ENCODE measurements around the gene NAV2. TPM values are rescaled to one million over a fixed set of nuclear protein-coding genes. Genes with fewer than 3 reads are reported as not detected.

The NAV2 gene
- polyA plus RNA-seq, 1 donor from 2014 or later = 3.0 TPM

GRCh38 chr11:19728436-19728835, 15.8 kb downstream of the NAV2 start:
- Histone ChIP-seq H3K27me3 (ENCODE audit: insufficient read depth, low read depth, low read length) (no peaks in the 10 kb centered on the region), H3K9me2 (ENCODE audit: insufficient read depth, low read length) (no peaks in the 10 kb centered on the region), H2AFZ (ENCODE audit: low read depth, low read length) (no peak overlapping the region), H3K27ac (ENCODE audit: low read length) (no peak overlapping the region), H3K9ac (ENCODE audit: low read length) (no peak overlapping the region), H3K9me3 (ENCODE audit: low read length) (no peaks in the 10 kb centered on the region), H3F3A (ENCODE audit: insufficient read depth, low read length, poor library complexity, severe bottlenecking) (no peaks in the 10 kb centered on the region), H3K4me3 (ENCODE audit: low read length) (no peak overlapping the region), H3K79me2 (replicated peaks; ENCODE audit: insufficient read depth, low read length) (no peaks in the 10 kb centered on the region), H4K20me1 (ENCODE audit: insufficient read depth) (no peaks in the 10 kb centered on the region), H3K4me2 (ENCODE audit: low read length) (no peak overlapping the region), H3K36me3 (ENCODE audit: insufficient read depth, low read length) (no peaks in the 10 kb centered on the region)
- TF ChIP-seq POLR2AphosphoS5 (IDR thresholded peaks at IDR 0.05) = no peak
- TF ChIP-seq SMC3 (conservative IDR thresholded peaks at IDR 0.05; ENCODE audit: poor library complexity) = no peak
- TF ChIP-seq MXI1 (conservative IDR thresholded peaks at IDR 0.05; ENCODE audit: poor library complexity, severe bottlenecking) = no peak
- no peak for TF ChIP-seq RAD21 (conservative IDR thresholded peaks at IDR 0.05)
- TF ChIP-seq TAF1 (IDR thresholded peaks at IDR 0.05; ENCODE audit: low read depth) = no peak
- no peak for TF ChIP-seq EP300 (conservative IDR thresholded peaks at IDR 0.05; ENCODE audit: poor library complexity, severe bottlenecking)
- TF ChIP-seq EZH2 (IDR thresholded peaks at IDR 0.05; ENCODE audit: borderline replicate concordance, insufficient read depth, low read length, poor library complexity, severe bottlenecking) = no peak
- no peak for TF ChIP-seq REST (IDR thresholded peaks at IDR 0.05; ENCODE audit: borderline replicate concordance)
- TF ChIP-seq CTCF (IDR thresholded peaks at IDR 0.05; ENCODE audit: poor library complexity, severe bottlenecking) = no peak

GRCh38 chr11:19729141-19729540, 16.5 kb downstream of the NAV2 start:
- Histone ChIP-seq H2AFZ (ENCODE audit: low read depth, low read length) (no peak overlapping the region), H3F3A (ENCODE audit: insufficient read depth, low read length, poor library complexity, severe bottlenecking) (no peaks in the 10 kb centered on the region), H3K27me3 (ENCODE audit: insufficient read depth, low read depth, low read length) (no peaks in the 10 kb centered on the region), H4K20me1 (ENCODE audit: insufficient read depth) (no peaks in the 10 kb centered on the region), H3K9me2 (ENCODE audit: insufficient read depth, low read length) (no peaks in the 10 kb centered on the region), H3K36me3 (ENCODE audit: insufficient read depth, low read length) (no peaks in the 10 kb centered on the region), H3K4me2 (ENCODE audit: low read length) (no peak overlapping the region), H3K9ac (ENCODE audit: low read length) (no peak overlapping the region), H3K27ac (ENCODE audit: low read length) (no peak overlapping the region), H3K9me3 (ENCODE audit: low read length) (no peaks in the 10 kb centered on the region), H3K79me2 (replicated peaks; ENCODE audit: insufficient read depth, low read length) (no peaks in the 10 kb centered on the region), H3K4me3 (ENCODE audit: low read length) (no peak overlapping the region)
- TF ChIP-seq TAF1 (IDR thresholded peaks at IDR 0.05; ENCODE audit: low read depth) = no peak
- TF ChIP-seq MXI1 (conservative IDR thresholded peaks at IDR 0.05; ENCODE audit: poor library complexity, severe bottlenecking) = no peak
- no peak for TF ChIP-seq CTCF (IDR thresholded peaks at IDR 0.05; ENCODE audit: poor library complexity, severe bottlenecking)
- TF ChIP-seq REST (IDR thresholded peaks at IDR 0.05; ENCODE audit: borderline replicate concordance) = no peak

Measured in neural cell (in vitro differentiated cells).